ENCODE results near the gene SERGEF.

Gene SERGEF

GRCh38 chr11:17770917-17771316, 241.9 kb downstream of the SERGEF start:
- DNase-seq (ENCODE audit: low read depth), result no peak

DNA sequence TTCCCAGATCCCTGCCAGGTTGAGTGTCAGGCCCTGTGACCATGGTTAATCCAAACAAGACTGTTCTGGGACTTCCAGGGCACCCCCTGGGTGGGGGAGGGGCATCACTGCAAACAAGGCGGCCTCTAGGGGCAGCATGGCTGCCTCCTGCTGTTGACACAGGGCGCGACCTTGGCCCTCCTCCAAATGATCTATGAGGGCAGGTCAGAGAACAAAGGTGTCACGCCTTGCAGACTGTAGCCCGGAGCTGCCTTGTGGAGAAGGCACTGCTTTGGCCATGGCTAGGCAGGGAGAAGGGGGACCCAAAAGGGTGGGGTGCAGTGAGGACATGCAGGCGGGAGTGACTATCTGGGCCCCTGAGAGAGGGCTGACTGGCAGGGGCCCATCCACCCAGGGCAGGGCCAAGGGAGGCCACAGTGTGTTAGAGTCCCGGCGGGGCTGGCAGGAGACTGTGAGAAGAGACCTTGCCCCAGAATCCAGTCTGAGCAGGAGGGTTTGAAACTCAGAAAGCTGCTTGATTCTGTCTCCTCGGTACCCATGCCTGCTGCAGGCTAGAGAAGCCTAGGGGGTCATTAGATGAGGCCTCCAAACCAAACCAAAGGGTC, 242.7 kb downstream of the SERGEF start:
- no peak for DNase-seq (ENCODE audit: low read depth)

DNA sequence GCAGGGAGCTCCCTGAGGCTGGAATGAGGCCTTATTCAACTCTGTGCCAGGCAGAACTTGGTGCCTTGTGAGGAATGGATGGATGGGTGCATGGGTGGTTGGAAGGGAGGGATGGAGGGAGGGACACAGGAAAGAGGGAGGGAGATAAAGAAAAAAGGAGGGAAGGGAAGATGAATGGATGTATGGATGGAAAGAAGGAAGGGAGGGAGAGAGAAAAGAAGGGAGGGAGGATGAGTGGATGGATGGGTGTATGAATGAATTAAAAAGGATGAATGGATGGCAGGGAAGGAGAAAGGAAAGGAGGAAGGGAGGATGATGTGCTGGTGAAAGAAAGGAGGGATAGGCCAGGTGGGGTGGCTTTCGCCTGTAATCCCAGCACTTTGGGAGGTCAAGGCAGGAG, 243.6 kb downstream of the SERGEF start:
- no peak for DNase-seq (ENCODE audit: low read depth)

- DNase-seq (ENCODE audit: low read depth), result no peak
Observed at GRCh38 chr11:17768547-17768946, 244.3 kb downstream of the SERGEF start.

- no peak for DNase-seq (ENCODE audit: low read depth)
Observed at GRCh38 chr11:17767914-17768313, 244.9 kb downstream of the SERGEF start.

- no peak for DNase-seq (ENCODE audit: low read depth)
Observed at GRCh38 chr11:17767301-17767885, 245.5 kb downstream of the SERGEF start.

GRCh38 chr11:17766590-17766989, 246.3 kb downstream of the SERGEF start:
- no peak for DNase-seq (ENCODE audit: low read depth)

- DNase-seq (ENCODE audit: low read depth), result no peak
Observed at GRCh38 chr11:17766073-17766359, 246.8 kb downstream of the SERGEF start.

- no peak for DNase-seq (ENCODE audit: low read depth)
Observed at GRCh38 chr11:17765356-17766072, 247.3 kb downstream of the SERGEF start.

DNA sequence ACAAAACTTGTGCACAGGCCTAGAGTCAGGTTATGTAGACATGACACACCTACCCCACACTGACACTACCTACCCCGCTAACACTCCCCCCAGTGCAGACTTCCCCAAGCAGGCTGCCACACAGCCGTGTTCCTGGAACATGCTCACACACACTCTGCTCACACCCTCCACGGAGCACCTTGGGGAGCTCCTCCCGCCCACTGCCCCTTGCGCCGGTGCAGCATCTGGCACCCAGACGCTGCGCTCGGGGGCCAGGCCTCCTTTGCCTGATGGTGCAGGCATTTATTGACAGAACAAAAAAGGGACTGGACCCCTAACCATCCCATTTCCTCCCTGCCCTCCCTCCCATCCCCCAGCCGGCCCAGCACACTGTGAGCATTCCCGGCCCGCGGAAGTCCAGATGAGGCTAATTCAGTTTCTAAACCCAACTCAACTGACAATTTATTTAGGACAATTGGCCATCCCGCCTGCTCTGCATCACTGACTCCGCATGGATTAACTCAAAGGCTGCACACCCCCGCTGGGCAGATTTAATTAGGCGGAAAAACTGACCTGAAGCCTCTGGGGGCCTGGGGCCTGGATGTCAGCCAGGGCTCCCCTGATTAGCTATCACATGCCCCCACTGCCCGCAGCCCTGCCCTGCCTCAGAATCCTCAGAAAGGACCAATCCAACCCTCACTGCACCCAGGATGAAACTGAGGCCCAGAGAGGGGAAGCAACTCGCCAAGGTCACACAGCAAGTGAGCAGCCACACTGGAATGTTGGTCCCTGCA, 248.2 kb downstream of the SERGEF start:
- DNase-seq (ENCODE audit: low read depth), result no peak

GRCh38 chr11:17763703-17764102, 249.1 kb downstream of the SERGEF start:
- DNase-seq (ENCODE audit: low read depth), result no peak

- no peak for DNase-seq (ENCODE audit: low read depth)
Observed at GRCh38 chr11:17763244-17763643, 249.6 kb downstream of the SERGEF start.

DNA sequence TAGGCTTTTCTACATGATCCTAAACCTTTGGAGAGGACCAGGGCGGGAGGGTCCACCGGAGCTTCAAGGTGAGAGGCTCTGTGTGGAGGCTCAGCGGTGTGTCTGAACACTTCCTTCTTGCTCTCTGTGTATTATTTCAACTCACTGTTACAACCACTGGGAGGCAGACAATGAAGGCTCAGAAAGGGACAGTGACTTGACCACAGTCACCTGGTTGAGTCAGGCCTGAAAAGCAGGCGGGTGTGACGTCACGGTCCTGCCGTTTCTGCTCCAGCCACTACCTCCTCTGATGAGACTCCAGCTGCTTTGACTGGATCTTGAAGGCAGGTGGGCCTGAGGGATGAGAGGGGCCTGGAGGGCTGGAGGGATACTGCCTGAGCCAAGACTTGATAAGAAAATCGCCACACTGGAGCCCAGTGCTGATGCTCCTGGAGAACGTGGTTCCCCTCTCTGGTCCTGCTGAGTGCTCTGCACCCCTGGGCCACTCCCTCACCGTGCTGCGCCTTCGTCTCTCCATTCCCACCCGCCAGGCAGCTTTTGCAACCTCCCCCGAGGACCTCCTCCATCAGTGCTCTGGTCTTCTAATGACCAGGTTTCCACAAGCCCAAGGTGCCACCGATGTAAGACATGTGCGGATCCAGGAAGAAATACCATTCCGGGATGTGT, 250.4 kb downstream of the SERGEF start:
- DNase-seq (ENCODE audit: low read depth), result no peak

- no peak for DNase-seq (ENCODE audit: low read depth)
Observed at GRCh38 chr11:17760102-17761029, 252.5 kb downstream of the SERGEF start.

GRCh38 chr11:17755891-17756290, 257.0 kb downstream of the SERGEF start:
- no peak for DNase-seq (ENCODE audit: low read depth)

- DNase-seq (ENCODE audit: low read depth), result no peak
Observed at GRCh38 chr11:17753641-17754040, 259.2 kb downstream of the SERGEF start.

DNA sequence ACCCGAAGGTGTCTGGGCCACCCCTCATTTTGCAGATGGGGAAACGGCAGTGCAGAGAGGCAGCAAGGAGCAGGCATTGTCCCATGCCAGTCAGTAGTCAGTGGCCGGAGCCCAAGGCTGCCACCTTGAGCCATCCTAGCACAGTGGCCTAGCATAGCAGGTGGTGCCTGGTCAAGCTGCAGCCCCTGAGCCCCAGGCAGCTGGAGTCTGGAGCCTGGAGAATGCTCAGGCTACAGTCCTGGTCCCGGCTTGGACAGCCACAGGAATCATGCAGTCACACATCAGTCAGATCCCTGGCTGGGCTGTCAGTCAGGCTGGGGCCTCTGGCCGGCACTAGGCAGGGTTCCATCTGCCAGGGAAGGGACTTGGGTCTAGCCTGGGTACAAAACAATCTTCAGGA, 259.7 kb downstream of the SERGEF start:
- DNase-seq (ENCODE audit: low read depth), result no peak

DNA sequence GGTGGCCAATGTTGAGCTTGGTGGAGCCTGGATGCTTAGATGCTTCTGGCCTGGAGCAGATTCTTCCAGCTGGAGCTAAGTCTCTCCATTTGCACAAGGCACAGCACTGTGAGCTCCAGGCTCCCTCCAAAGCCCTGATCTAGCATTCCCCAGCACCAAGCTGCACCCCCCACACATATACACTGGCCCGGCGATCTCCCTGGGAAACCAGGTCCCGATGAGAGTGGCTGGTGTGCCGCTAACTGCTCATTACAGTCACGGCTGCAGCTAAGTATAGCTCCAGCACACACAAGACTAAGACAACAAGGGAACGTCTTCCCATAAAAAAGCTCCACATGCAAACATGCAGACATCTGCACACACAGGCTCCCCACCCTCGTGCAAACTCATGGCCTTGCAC, 260.7 kb downstream of the SERGEF start:
- DNase-seq (ENCODE audit: low read depth), result no peak

DNA sequence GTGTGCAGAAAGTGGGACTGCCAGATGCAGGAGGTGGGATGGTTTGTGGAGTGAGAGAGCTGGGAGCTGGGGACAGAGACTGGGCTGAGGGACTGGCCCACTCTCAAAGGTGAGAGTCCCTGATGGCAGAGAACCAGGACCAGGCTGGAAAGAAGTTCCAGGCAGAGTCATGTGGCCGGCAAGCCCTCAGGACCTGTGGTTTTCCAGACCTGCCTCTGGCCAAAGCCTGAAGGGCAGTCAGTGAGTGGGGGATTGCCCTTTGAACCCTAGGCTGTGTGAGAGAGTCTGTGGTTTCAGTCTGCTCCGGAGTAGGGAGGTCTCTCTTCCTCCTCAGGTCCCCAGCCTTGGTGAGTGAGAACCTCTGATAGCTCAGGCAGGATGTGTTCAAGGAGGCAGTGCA, 261.3 kb downstream of the SERGEF start:
- DNase-seq (ENCODE audit: low read depth), result no peak

DNA sequence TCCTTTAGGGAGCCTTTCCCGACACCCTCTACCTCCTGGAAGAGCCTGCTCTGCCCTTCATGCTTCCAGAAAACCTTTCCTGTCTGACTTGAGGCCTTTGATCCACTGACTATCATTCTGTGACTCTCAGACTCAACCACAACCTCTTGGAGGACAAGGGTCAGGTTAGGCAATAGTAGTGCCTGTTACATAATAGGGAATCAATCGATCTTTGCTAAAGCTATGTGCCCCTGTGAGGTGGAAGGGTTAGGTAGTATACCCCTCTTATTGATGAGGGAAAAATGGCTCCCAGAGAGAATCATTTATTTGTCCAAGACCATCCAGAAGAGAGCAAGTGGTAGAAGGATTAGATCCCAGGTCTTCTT, 262.1 kb downstream of the SERGEF start:
- DNase-seq (ENCODE audit: low read depth), result no peak

DNA sequence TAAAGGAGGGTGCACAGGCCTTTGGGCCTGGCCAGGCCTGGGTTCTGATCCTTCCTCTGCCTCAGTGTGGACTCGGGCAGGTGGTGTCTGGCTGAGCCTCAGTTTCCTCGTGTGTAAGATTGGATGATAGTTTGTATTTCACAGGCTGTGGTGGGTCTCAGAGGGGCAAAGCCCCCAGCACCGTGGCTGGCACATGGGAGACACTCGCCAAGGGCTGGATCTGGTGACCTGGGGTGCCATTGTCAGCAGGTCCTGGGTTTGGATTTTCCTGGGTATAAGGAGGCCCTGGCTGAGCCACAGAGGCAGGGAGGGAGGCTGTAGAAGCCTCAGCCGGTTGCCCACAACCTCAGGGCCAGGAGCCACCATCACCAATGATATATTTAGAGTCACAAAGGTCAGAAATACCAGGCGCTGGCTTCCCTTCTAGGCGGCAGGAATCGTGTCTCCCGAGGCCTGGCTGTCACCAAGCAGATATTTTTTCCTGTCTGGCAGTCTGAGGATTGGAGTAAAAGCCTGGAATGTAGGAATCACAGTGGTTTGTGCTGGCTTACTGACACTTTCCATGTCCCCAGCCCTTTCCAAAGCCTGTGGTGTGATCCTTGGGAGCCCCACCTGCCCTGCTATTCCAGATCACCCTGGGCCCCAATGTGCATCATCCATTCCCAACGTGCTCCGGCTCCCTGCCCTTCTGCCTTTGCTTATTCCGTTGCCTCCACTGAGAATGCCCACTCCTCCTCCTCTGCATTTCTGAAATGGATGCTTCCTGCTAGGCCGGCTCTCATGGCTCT, 262.6 kb downstream of the SERGEF start:
- DNase-seq (ENCODE audit: low read depth), result no peak

All from activated T-helper 1 cell treated with Interleukin-2 at 50 U/mL for 16 hours (primary cell).